B cell (primary cell): Measurements from ENCODE around the gene SELENON. TPM values are rescaled to one million over a fixed set of nuclear protein-coding genes. Genes with fewer than 3 reads are reported as not detected.

Experiments used
- ATAC-seq: fragments of 200-7000 bp; cut with Tn5 transposase; one replicate; pipeline ENCODE4 v1.10.0; 2021; ENCODE audit warnings: low read depth, mild to moderate bottlenecking, moderate number of reproducible peaks, moderate library complexity
- CTCF ChIA-PET: fragments of 350-600 bp; sonication (Branson Sonifier 250); formaldehyde crosslinking; loops from one replicate; lab custom pipeline; 2021; ENCODE audit warnings: antibody characterized with exemption, inconsistent platforms; lab: Charles Lee
- POLR2A ChIA-PET: fragments of 350-600 bp; sonication (Branson Sonifier 250); formaldehyde crosslinking; loops from one replicate; lab custom pipeline; 2021; ENCODE audit warnings: antibody characterized with exemption; lab: Charles Lee
- DNase-seq: peaks from one replicate; pipeline ENCODE4 v3.0.0; 2013
- H2AFZ ChIP-seq: 2 replicates; pipeline ENCODE4 v1.6.1; 2012; ENCODE audit warnings: mild to moderate bottlenecking, low read depth, low read length; ENCODE audit not compliant: insufficient read depth, poor library complexity, severe bottlenecking
- H3K27ac ChIP-seq, 2 donors: 1 replicate in 1 of 2; 2 replicates in 1 of 2; pipeline ENCODE4 v1.5.1; 2012 to 2013; ENCODE audit warnings: low read length in 2 of 2, mild to moderate bottlenecking in 2 of 2, moderate library complexity in 1 of 2
- H3K27me3 ChIP-seq, 4 experiments: fragments of 200-600 bp in 1 of 4; sonication (generic) in 1 of 4; replicated peaks in 1 of 4; 1 replicate in 2 of 4; 2 replicates in 2 of 4; pipeline versions ENCODE4 v1.6.1 to v1.7.0; 2013 to 2016; ENCODE audit warnings: low read length in 3 of 4, mild to moderate bottlenecking in 2 of 4, mixed read lengths in 1 of 4, moderate library complexity in 1 of 4; ENCODE audit not compliant: insufficient read depth in 4 of 4, control insufficient read depth in 3 of 4; ENCODE audit errors: control extremely low read depth in 1 of 4
- H3K36me3 ChIP-seq, 2 experiments: replicated peaks in 1 of 2; 1 replicate in 1 of 2; 2 replicates in 1 of 2; pipeline versions ENCODE4 v1.6.1 to v1.7.1; 2013; ENCODE audit warnings: low read length in 1 of 2; ENCODE audit not compliant: insufficient read depth in 2 of 2, control insufficient read depth in 1 of 2; ENCODE audit errors: control extremely low read depth in 1 of 2, extremely low read depth in 1 of 2
- H3K4me1 ChIP-seq, 2 donors: fragments of 200-600 bp in 1 of 2; sonication (generic) in 1 of 2; 1 replicate in 1 of 2; 2 replicates in 1 of 2; pipeline versions ENCODE4 v1.5.1 to v1.6.1; 2013 to 2017; ENCODE audit warnings: low read length in 2 of 2; ENCODE audit not compliant: control insufficient read depth in 2 of 2, insufficient read depth in 2 of 2
- H3K4me2 ChIP-seq: replicated peaks from 2 replicates; pipeline ENCODE3; 2012; ENCODE audit warnings: mild to moderate bottlenecking, low read depth, low read length; ENCODE audit not compliant: poor library complexity, severe bottlenecking
- H3K4me3 ChIP-seq, 5 experiments: fragments of 200-600 bp in 1 of 5; sonication (generic) in 1 of 5; 1 replicate in 3 of 5; 2 replicates in 2 of 5; pipeline versions ENCODE4 v1.5.1 to v1.7.0; 2011 to 2016; ENCODE audit warnings: low read length in 4 of 5, mild to moderate bottlenecking in 4 of 5, low read depth in 2 of 5, control low read depth in 1 of 5, moderate library complexity in 1 of 5; ENCODE audit not compliant: insufficient read depth in 1 of 5; ENCODE audit errors: control extremely low read depth in 1 of 5, extremely low read depth in 1 of 5
- H3K79me2 ChIP-seq: fragments of 200-600 bp; sonication (generic); one replicate; pipeline ENCODE4 v1.6.0; 2016; ENCODE audit warnings: low read length; ENCODE audit not compliant: control insufficient read depth, insufficient read depth
- H3K9ac ChIP-seq: fragments of 200-600 bp; sonication (generic); 2 replicates; pipeline ENCODE4 v1.6.1; 2017; ENCODE audit warnings: mild to moderate bottlenecking, low read length, moderate library complexity
- H3K9me3 ChIP-seq, 3 donors: one replicate each; pipeline versions ENCODE4 v1.6.1 to v1.7.1; 2013; ENCODE audit warnings: low read length in 2 of 3; ENCODE audit not compliant: control insufficient read depth in 2 of 3, insufficient read depth in 1 of 3; ENCODE audit errors: control extremely low read depth in 1 of 3
- H4K20me1 ChIP-seq: 2 replicates; pipeline ENCODE4 v1.6.0; 2012; ENCODE audit warnings: mild to moderate bottlenecking, low read length; ENCODE audit not compliant: insufficient read depth, control insufficient read depth, poor library complexity, severe bottlenecking
- H3K27ac Mint-ChIP-seq: one replicate; pipeline ENCODE4 v1.8.0; 2021; ENCODE audit warnings: mixed read lengths
- H3K27me3 Mint-ChIP-seq: one replicate; pipeline ENCODE4 v1.8.0; 2021; ENCODE audit warnings: mixed read lengths
- H3K4me1 Mint-ChIP-seq: one replicate; pipeline ENCODE4 v1.8.0; 2021; ENCODE audit warnings: mixed read lengths
- H3K4me3 Mint-ChIP-seq: one replicate; pipeline ENCODE4 v1.8.0; 2021; ENCODE audit warnings: mixed read lengths
- H3K9me3 Mint-ChIP-seq: one replicate; pipeline ENCODE4 v1.8.0; 2022; ENCODE audit warnings: mixed read lengths; ENCODE audit not compliant: insufficient read depth
- CTCF ChIP-seq: fragments of 200-600 bp; IDR thresholded peaks from one replicate; pipeline ENCODE4 v1.8.0; 2022; ENCODE audit warnings: antibody characterized with exemption, mild to moderate bottlenecking
- EZH2 ChIP-seq: IDR thresholded peaks from 2 replicates; pipeline ENCODE4 v1.6.1; 2012; ENCODE audit warnings: borderline replicate concordance, low read depth, mild to moderate bottlenecking, moderate library complexity, low read length; ENCODE audit not compliant: insufficient read depth, poor library complexity, severe bottlenecking
- WGBS: methylation state at CpG from one replicate; pipeline ENCODE4 v1.1.5; 2013; ENCODE audit warnings: missing lambda C conversion rate; ENCODE audit not compliant: insufficient coverage; 5-methylcytosine and 5-hydroxymethylcytosine counted together
- intact Hi-C: fragments of 100-400 bp; cut with micrococcal nuclease; formaldehyde crosslinking; loops from one replicate; pipeline ENCODE4 v1.10.0; 2022
- polyA plus RNA-seq: library from polyadenylated mRNA; depleted of rRNA; stranded (reverse); fragments of >200 nt; gene quantifications from 2 replicates; pipeline ENCODE4 v1.2.3, GENCODE V29; 2012
- total RNA-seq, 2 donors: library from RNA; stranded (reverse); fragments of 120-200 nt in 1 of 2; gene quantifications; 1 replicate in 1 of 2; 2 replicates in 1 of 2; pipeline versions ENCODE4 v1.2.3 to v1.2.4, GENCODE V29; 2013 to 2022

Gene SELENON
- total and polyA plus RNA-seq, 2 donors (not counting 1 experiment from before 2014, with no cell fraction given): 10.9 to 16.5 TPM

- H3K4me3 ChIP-seq: no peak overlapping the region
- CTCF ChIA-PET: interaction anchor here (0.9 to 6.1 kb wide), 15 partner anchors 8 to 306 kb away, joined by 3 to 59 read pairs (median 6); partner anchors contain the start of genes MTFR1L and SELENON
- intact Hi-C loops: loop anchor here (5.0 to 10.0 kb wide), 2 partner anchors 408 to 565 kb away; partner anchors contain the start of gene RSRP1
- H3K27ac Mint-ChIP-seq: no peak overlapping the region
- H3K9me3 ChIP-seq: no peaks in the 10 kb centered on the region
- no peak overlapping the region for H3K27ac ChIP-seq
- 62% methylated on average over 7 of the region's 7 CpGs for WGBS
- H2AFZ ChIP-seq: no peak overlapping the region
- no peaks in the 10 kb centered on the region for H3K9me3 Mint-ChIP-seq
- POLR2A ChIA-PET: interaction anchor here (0.6 to 1.5 kb wide), 3 partner anchors 9 to 245 kb away, joined by 3 to 4 read pairs (median 3); partner anchors contain the start of gene MTFR1L
- H3K79me2 ChIP-seq: no peaks in the 10 kb centered on the region
- no peak overlapping the region for H3K9ac ChIP-seq
- peaks cover 0 to 3% of the 10 kb centered on the region in 2 experiments for H3K36me3 ChIP-seq
- no peak for TF ChIP-seq EZH2
- TF ChIP-seq CTCF: no peak
- peak overlapping the region; percentile 47 for H3K4me3 Mint-ChIP-seq
- no peaks in the 10 kb centered on the region for H3K27me3 Mint-ChIP-seq
- H3K4me1 Mint-ChIP-seq: peaks cover 17% of the 10 kb centered on the region
- DNase-seq (no peak), ATAC-seq (no peak)
- H3K4me2 ChIP-seq: peak overlapping the region; percentile 50
- peaks cover 11 to 23% of the 10 kb centered on the region in 2 donors for H3K4me1 ChIP-seq
- no peaks in the 10 kb centered on the region for H3K27me3 ChIP-seq
- no peaks in the 10 kb centered on the region for H4K20me1 ChIP-seq
Observed at GRCh38 chr1:25809929-25810328, 9.9 kb downstream of the SELENON start.
